BJ (cell line): ENCODE data around the gene HLA-B. TPM values are rescaled to one million over a fixed set of nuclear protein-coding genes. Genes with fewer than 3 reads are reported as not detected.

Source experiments
- CTCF ChIA-PET: fragments of 350-600 bp; formaldehyde crosslinking; extraction: SDS; loops from one replicate; lab custom pipeline; 2021; ENCODE audit warnings: antibody characterized with exemption, inconsistent platforms; lab: Yijun Ruan, JAX
- POLR2A ChIA-PET: fragments of 300-600 bp; sonication (Branson Sonifier 250); formaldehyde crosslinking; extraction: SDS; loops from one replicate; lab custom pipeline; 2021; ENCODE audit warnings: antibody characterized with exemption; lab: Charles Lee
- DNase-seq: peaks from one replicate; pipeline ENCODE4 v3.0.0-alpha.2; 2011; ENCODE audit warnings: low read depth
- H3K27me3 ChIP-seq: 2 replicates; pipeline ENCODE4 v1.6.0; 2011; ENCODE audit warnings: low read length; ENCODE audit not compliant: control insufficient read depth, insufficient read depth
- H3K36me3 ChIP-seq: 2 replicates; pipeline ENCODE4 v1.5.1; 2011; ENCODE audit warnings: low read length; ENCODE audit not compliant: control insufficient read depth, insufficient read depth
- H3K4me3 ChIP-seq: 2 replicates; pipeline ENCODE4 v1.5.1; 2011; ENCODE audit warnings: low read depth, mild to moderate bottlenecking, control low read depth, low read length
- polyA plus RNA-seq: library from polyadenylated mRNA; depleted of rRNA; stranded (reverse); fragments of >200 nt; gene quantifications from 2 replicates; pipeline ENCODE4 v1.2.3, GENCODE V29; 2011
- TF ChIP-seq, protein P1 (sequence below): IDR thresholded peaks from 2 replicates; pipeline ENCODE4 v1.5.1; 2011; ENCODE audit warnings: low read depth, mild to moderate bottlenecking, control low read depth, inconsistent platforms, low read length, moderate library complexity; ENCODE audit not compliant: insufficient read depth

The HLA-B gene
- polyA plus RNA-seq, 1 experiment = 1,777 TPM

DNA sequence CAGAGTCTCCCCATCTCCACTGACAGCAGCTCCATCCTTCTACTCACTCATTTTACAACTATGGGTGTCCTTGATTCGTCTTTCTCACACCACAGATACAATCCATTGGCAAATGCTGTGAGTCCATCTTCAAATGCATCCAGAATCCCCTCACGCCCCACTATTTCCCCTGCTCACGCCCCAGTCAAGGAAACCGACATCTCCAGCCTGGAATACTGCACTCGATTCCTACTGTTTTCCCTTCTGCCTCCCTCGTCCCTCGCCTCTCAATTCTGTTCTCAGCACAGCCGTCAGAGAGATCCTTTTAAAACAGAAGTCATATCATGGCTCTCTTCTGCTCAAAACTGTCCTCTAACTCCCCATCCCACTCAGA lies 4.7 kb downstream of the HLA-B start:
- TF ChIP-seq, protein P1, sequence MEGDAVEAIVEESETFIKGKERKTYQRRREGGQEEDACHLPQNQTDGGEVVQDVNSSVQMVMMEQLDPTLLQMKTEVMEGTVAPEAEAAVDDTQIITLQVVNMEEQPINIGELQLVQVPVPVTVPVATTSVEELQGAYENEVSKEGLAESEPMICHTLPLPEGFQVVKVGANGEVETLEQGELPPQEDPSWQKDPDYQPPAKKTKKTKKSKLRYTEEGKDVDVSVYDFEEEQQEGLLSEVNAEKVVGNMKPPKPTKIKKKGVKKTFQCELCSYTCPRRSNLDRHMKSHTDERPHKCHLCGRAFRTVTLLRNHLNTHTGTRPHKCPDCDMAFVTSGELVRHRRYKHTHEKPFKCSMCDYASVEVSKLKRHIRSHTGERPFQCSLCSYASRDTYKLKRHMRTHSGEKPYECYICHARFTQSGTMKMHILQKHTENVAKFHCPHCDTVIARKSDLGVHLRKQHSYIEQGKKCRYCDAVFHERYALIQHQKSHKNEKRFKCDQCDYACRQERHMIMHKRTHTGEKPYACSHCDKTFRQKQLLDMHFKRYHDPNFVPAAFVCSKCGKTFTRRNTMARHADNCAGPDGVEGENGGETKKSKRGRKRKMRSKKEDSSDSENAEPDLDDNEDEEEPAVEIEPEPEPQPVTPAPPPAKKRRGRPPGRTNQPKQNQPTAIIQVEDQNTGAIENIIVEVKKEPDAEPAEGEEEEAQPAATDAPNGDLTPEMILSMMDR = no peak
- peaks cover 14% of the 10 kb centered on the region for H3K36me3 ChIP-seq
- POLR2A ChIA-PET = interaction anchor here (0.6 kb wide), 1 partner anchor 85 kb away, joined by 3 read pairs; no protein-coding TSS in a partner anchor

DNA sequence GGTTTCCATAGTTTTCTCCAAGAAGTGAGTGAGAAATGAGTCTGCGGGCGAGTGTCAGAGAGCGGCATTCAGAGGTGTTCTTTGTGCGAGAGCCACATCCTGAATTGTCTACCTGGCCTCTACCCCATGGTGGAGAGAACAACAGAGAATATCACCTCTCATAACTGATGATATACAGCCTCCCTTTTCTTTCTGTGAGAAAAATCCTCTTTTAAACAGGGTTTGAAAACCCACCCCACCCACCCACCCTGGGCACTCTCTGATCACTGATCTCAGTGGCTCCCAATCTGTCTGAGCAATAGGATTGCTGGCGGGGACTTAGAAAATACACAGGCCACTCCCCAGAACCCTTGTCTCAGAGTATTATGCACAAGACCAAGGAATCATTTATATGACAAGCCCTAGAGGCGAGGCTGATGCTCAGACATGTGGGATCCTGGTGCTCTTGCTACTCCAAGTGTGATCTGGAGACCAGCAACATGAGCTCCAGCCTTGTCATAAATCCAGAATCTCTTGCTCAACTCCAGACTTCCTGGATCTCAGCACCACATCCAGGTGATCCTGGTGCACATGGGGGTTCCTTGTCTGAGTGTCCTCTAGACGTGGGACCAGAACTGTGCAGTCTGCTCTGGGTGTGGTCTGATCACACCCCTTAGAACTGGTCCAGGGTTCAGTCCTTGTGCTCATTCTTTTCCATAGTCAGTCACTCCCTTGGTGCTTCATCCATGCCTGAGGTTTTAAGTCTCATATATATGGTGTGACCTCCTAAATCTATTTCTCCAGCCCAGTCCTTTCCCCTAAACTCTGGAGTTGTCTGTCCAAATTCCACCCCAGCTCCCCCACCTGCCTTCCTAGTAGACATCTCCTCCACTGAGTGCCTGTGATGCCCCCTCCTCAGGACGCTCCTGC lies 5.3 kb downstream of the HLA-B start:
- H3K27me3 ChIP-seq = peaks cover 2% of the 10 kb centered on the region
- H3K36me3 ChIP-seq = peaks cover 14% of the 10 kb centered on the region
- ChIA-PET CTCF (interaction anchor here (1.0 kb wide), 1 partner anchor 15 kb away, joined by 3 read pairs; no protein-coding TSS in a partner anchor), POLR2A (no interaction called here)
- TF ChIP-seq, protein P1 = no peak
- DNase-seq = no peak
- H3K4me3 ChIP-seq = no peak overlapping the region

More for the DNA sequence above, 4.7 kb downstream of the HLA-B start:
- peaks cover 2% of the 10 kb centered on the region for H3K27me3 ChIP-seq
- CTCF ChIA-PET = interaction anchor here (1.0 kb wide), 1 partner anchor 15 kb away, joined by 3 read pairs; no protein-coding TSS in a partner anchor
- no peak for DNase-seq
- H3K4me3 ChIP-seq = no peak overlapping the region

DNA sequence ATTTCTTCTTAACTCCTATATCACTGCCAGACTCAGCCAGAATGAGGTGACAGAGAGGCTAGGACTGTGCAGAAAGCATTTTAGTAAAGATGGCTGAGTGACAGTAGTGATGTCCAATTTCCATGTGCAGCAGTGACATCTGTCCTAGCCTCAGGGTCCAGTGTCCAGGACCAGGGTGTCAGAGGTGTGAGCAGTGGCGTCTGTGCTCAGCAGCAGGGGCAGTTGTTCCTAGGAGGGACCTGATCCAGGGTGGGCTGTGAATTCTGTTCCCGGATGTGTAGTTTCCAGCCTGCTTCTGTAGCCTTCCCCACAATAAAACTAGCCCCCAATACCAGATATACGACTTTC lies 6.0 kb downstream of the HLA-B start:
- no peak for DNase-seq
- POLR2A ChIA-PET = no interaction called here
- Histone ChIP-seq H3K36me3 (peaks cover 14% of the 10 kb centered on the region), H3K27me3 (peaks cover 2% of the 10 kb centered on the region), H3K4me3 (no peak overlapping the region)
- TF ChIP-seq, protein P1 = no peak
- CTCF ChIA-PET = no interaction called here

DNA sequence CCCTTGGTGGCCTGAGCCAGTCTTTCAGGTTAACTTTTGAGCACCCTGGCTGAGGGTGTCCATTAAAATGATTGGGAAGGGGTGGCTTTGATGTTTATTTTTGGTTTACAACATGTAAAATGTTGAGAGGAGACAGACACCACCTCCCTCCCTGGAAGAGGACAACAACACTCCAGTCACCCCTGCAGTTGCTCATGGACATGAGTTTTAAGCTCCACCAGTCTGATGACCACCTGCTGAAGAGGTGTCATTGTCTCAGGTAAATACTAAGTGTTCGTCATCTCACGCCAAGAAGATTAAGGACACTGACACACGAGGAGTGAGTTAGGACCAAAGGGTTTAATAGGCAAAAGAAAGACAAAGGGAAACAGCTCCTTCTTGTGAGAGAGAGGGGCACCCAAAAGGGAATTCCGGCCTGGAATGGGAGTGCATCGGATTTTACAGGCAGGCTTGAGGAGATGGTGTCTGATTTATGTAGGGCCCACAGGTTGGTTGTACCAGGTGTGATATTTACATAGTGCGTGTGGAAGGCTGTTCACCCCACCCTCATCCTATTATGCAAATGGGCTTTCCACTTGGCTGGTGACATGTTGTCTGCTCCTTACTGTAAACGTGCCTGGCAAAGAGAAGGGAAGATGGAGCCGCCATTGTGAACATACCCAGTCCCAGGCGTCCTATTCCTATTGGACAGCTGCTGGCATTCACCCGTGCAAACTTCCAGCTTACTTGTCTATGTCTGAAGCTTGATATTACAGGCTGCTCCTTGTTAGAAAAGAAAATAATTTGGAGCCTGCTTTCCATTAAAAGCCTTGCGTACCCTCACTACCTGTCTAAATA lies 6.6 kb downstream of the HLA-B start:
- TF ChIP-seq, protein P1 = no peak
- H3K4me3 ChIP-seq = no peak overlapping the region
- CTCF ChIA-PET = interaction anchor here (0.8 kb wide), 1 partner anchor 16 kb away, joined by 3 read pairs; no protein-coding TSS in a partner anchor
- H3K27me3 ChIP-seq = peaks cover 2% of the 10 kb centered on the region
- no peak for DNase-seq
- peaks cover 14% of the 10 kb centered on the region for H3K36me3 ChIP-seq
- POLR2A ChIA-PET = no interaction called here

DNA sequence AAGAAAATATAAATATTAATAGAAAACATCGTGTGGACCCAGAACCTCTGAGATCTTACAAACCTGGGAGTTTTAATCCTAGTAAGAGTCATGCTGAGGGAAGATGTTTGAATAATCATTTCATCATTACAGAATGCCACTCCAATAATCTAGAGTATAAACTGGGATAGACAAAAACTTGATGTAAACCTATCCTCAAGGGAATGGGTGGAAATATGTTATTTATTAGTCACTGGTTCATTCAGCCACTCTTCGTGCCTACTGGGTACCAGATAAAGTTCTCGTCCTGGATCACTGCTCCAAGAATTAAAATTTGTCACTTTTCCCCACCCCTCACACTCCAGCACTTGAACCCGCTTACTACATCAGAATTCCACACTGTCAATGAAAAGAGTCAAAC lies 7.7 kb downstream of the HLA-B start:
- no peak for DNase-seq

More for the DNA sequence above, 7.7 kb downstream of the HLA-B start:
- TF ChIP-seq, protein P1 = no peak
- Histone ChIP-seq H3K36me3 (peaks cover 5% of the 10 kb centered on the region), H3K27me3 (peaks cover 2% of the 10 kb centered on the region), H3K4me3 (no peak overlapping the region)
- ChIA-PET CTCF (interaction anchor here (0.6 kb wide), 1 partner anchor 21 kb away, joined by 3 read pairs; no protein-coding TSS in a partner anchor), POLR2A (no interaction called here)
